HG03095 (cell line): ENCODE measurements around the gene NOS1.
"Not testable (repeated sequence)": the region's sequence is repeated elsewhere in the genome, so short reads cannot be mapped to it uniquely, and the experiment has no call there.

Experiments
- ATAC-seq: cut with Tn5 transposase; IDR thresholded peaks from one replicate; pipeline ENCODE4 v1.9.1; 2021; ENCODE audit warnings: moderate library complexity; ENCODE audit not compliant: unreplicated experiment

Gene NOS1

GRCh38 chr12:117361347-117361751, at the start of gene NOS1:
TSS of gene NOS1 (minus strand) at chr12:117361626. CDS start at chr12:117331069, 30,557 bp downstream.
- ATAC-seq, result no peak

GRCh38 chr12:117409286-117409685, 47.9 kb upstream of the NOS1 start:
- no peak for ATAC-seq

GRCh38 chr12:117408161-117408791, 46.9 kb upstream of the NOS1 start:
- no peak for ATAC-seq

GRCh38 chr12:117404940-117405339, 43.5 kb upstream of the NOS1 start:
- no peak for ATAC-seq

- ATAC-seq, result no peak
These were observed 42.9 kb upstream of the NOS1 start for GRCh38 chr12:117404203-117404853.

GRCh38 chr12:117403586-117404139, 42.2 kb upstream of the NOS1 start:
- ATAC-seq, result no peak

- no peak for ATAC-seq
These were observed 40.9 kb upstream of the NOS1 start for GRCh38 chr12:117402363-117402762.

GRCh38 chr12:117400912-117401311, 39.5 kb upstream of the NOS1 start:
- ATAC-seq, result no peak

- ATAC-seq, result not testable (repeated sequence)
These were observed 37.1 kb upstream of the NOS1 start for GRCh38 chr12:117398482-117398881.

- ATAC-seq, result no peak
These were observed 34.3 kb upstream of the NOS1 start for GRCh38 chr12:117395766-117396165.

- no peak for ATAC-seq
These were observed 33.1 kb upstream of the NOS1 start for GRCh38 chr12:117394491-117394890.

- ATAC-seq, result no peak
These were observed 32.2 kb upstream of the NOS1 start for GRCh38 chr12:117393656-117394055.

GRCh38 chr12:117390866-117391265, 29.4 kb upstream of the NOS1 start:
- ATAC-seq, result no peak

- ATAC-seq, result no peak
These were observed 27.6 kb upstream of the NOS1 start for GRCh38 chr12:117388951-117389446.

- no peak for ATAC-seq
These were observed 26.4 kb upstream of the NOS1 start for GRCh38 chr12:117387832-117388231.

GRCh38 chr12:117384735-117385134, 23.3 kb upstream of the NOS1 start:
- no peak for ATAC-seq

GRCh38 chr12:117380083-117380482, 18.7 kb upstream of the NOS1 start:
- no peak for ATAC-seq

- no peak for ATAC-seq
These were observed 16.3 kb upstream of the NOS1 start for GRCh38 chr12:117377758-117378157.

GRCh38 chr12:117370588-117370987, 9.2 kb upstream of the NOS1 start:
- ATAC-seq, result no peak

- not testable (repeated sequence) for ATAC-seq
These were observed 8.6 kb upstream of the NOS1 start for GRCh38 chr12:117370000-117370399.

- no peak for ATAC-seq
These were observed 5.7 kb upstream of the NOS1 start for GRCh38 chr12:117367006-117367638.
